Common myeloid progenitor, CD34-positive (primary cell): Measurements from ENCODE around the gene CCNH.

ENCODE experiments used
- CTCF ChIA-PET: fragments of 350-600 bp; sonication (Branson Sonifier 250); formaldehyde crosslinking; loops from one replicate; lab custom pipeline; 2021; ENCODE audit warnings: antibody characterized with exemption; lab: Charles Lee
- POLR2A ChIA-PET: fragments of 350-600 bp; sonication (Branson Sonifier 250); formaldehyde crosslinking; loops from one replicate; lab custom pipeline; 2021; ENCODE audit warnings: antibody characterized with exemption; lab: Charles Lee
- DNase-seq, 3 donors: peaks; one replicate each; pipeline versions ENCODE4 v3.0.0 to v3.0.0-alpha.2; 2013
- H3K27ac ChIP-seq, 2 experiments: 1 replicate in 1 of 2; 2 replicates in 1 of 2; pipeline ENCODE4 v1.7.0; 2013; ENCODE audit warnings: inconsistent platforms in 2 of 2, low read length in 2 of 2, mild to moderate bottlenecking in 2 of 2, low read depth in 1 of 2, moderate library complexity in 1 of 2; ENCODE audit not compliant: severe bottlenecking in 2 of 2, insufficient read depth in 1 of 2, poor library complexity in 1 of 2
- H3K27me3 ChIP-seq, 5 experiments: replicated peaks in 2 of 5; 1 replicate in 3 of 5; 2 replicates in 2 of 5; pipeline versions ENCODE4 v1.6.1 to v1.7.0; 2013; ENCODE audit warnings: low read length in 4 of 5, mild to moderate bottlenecking in 2 of 5, moderate library complexity in 2 of 5, inconsistent platforms in 1 of 5; ENCODE audit not compliant: insufficient read depth in 5 of 5, control insufficient read depth in 4 of 5
- H3K36me3 ChIP-seq, 4 experiments: 1 replicate in 2 of 4; 2 replicates in 2 of 4; pipeline versions ENCODE4 v1.6.1 to v1.7.0; 2013; ENCODE audit warnings: low read length in 3 of 4, control low read depth in 1 of 4, mild to moderate bottlenecking in 1 of 4; ENCODE audit not compliant: control insufficient read depth in 4 of 4, insufficient read depth in 4 of 4
- H3K4me1 ChIP-seq, 4 experiments: 1 replicate in 3 of 4; 2 replicates in 1 of 4; pipeline versions ENCODE4 v1.6.1 to v1.7.1; 2013; ENCODE audit warnings: low read length in 3 of 4, mild to moderate bottlenecking in 3 of 4, control low read depth in 1 of 4, inconsistent platforms in 1 of 4, moderate library complexity in 1 of 4; ENCODE audit not compliant: control insufficient read depth in 4 of 4, insufficient read depth in 4 of 4; ENCODE audit errors: control extremely low read depth in 1 of 4
- H3K4me3 ChIP-seq, 7 experiments: 1 replicate in 4 of 7; 2 replicates in 3 of 7; pipeline versions ENCODE4 v1.5.1 to v1.7.0; 2013; ENCODE audit warnings: mild to moderate bottlenecking in 7 of 7, low read length in 6 of 7, moderate library complexity in 6 of 7, inconsistent platforms in 2 of 7, low read depth in 2 of 7, control low read depth in 1 of 7; ENCODE audit not compliant: insufficient read depth in 4 of 7, control insufficient read depth in 1 of 7; ENCODE audit errors: extremely low read depth in 1 of 7
- H3K9me3 ChIP-seq, 5 experiments: 1 replicate in 4 of 5; 2 replicates in 1 of 5; pipeline versions ENCODE4 v1.6.1 to v1.7.1; 2013; ENCODE audit warnings: low read length in 4 of 5, mild to moderate bottlenecking in 2 of 5, inconsistent platforms in 1 of 5, low read depth in 1 of 5, moderate library complexity in 1 of 5; ENCODE audit not compliant: control insufficient read depth in 4 of 5, insufficient read depth in 2 of 5; ENCODE audit errors: control extremely low read depth in 1 of 5
- WGBS: methylation state at CpG from one replicate; pipeline ENCODE4 v1.1.5; 2013; ENCODE audit not compliant: insufficient coverage; 5-methylcytosine and 5-hydroxymethylcytosine counted together

Gene CCNH

DNA sequence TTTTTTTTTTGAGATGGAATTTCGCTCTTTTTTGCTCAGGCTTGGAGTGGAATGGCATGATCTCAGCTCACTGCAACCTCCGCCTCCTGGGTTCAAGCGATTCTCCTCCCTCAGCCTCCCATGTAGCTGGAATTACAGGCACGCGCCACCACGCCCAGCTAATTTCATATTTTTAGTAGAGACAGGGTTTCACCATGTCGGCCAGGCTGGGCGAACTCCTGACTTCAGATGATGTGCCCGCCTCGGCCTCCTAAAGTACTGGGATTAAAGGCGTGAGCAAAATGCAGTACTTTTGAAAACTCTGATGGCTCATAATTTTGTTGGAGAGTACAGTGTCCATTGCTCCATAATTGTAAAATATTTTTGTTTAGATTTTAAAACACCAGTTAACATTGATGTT is 52.6 kb downstream of the CCNH start:
- CTCF ChIA-PET: interaction anchor here (0.7 kb wide), 1 partner anchor 9 kb away, joined by 3 read pairs; no protein-coding TSS in a partner anchor

DNA sequence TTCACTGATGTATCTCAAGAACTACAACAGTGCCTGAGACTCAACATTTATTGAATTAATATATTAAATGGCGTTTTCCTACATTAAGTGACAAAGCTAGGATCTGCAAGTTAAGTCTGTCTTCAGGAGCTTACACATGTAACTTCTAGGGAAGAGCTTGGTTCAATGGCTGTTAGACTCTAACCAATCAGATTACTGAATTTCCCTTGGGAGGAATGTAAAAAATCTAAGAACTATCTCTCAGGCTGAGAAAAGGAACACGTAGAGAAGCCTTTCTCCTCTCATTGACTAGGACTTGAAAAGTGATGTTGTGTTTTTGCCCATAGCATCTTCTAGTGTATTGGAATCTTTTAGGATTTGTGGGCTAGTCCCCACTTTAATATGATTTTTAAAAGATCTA is 53.6 kb downstream of the CCNH start:
- no peak for DNase-seq
- Histone ChIP-seq H3K9me3 (peaks cover 0 to 3% (median 1%) of the 10 kb centered on the region in 5 experiments), H3K4me3 (no peak overlapping the region), H3K4me1 (no peaks in the 10 kb centered on the region), H3K36me3 (peaks cover 20 to 34% (median 25%) of the 10 kb centered on the region in 4 experiments), H3K27me3 (no peaks in the 10 kb centered on the region), H3K27ac (no peak overlapping the region)
- CTCF ChIA-PET: no interaction called here
- WGBS: no CpG with 5 or more reads among the region's 2 CpGs
- POLR2A ChIA-PET: no interaction called here

More for the DNA sequence above, 52.6 kb downstream of the CCNH start:
- H3K4me1 ChIP-seq: no peaks in the 10 kb centered on the region
- H3K9me3 ChIP-seq: peaks cover 0 to 3% (median under 1%) of the 10 kb centered on the region in 5 experiments
- H3K4me3 ChIP-seq: no peak overlapping the region
- H3K27me3 ChIP-seq: no peaks in the 10 kb centered on the region
- no peak for DNase-seq
- POLR2A ChIA-PET: no interaction called here
- peaks cover 16 to 31% (median 20%) of the 10 kb centered on the region in 4 experiments for H3K36me3 ChIP-seq
- WGBS: 100% methylated on average over 10 of the region's 11 CpGs
- H3K27ac ChIP-seq: no peak overlapping the region

DNA sequence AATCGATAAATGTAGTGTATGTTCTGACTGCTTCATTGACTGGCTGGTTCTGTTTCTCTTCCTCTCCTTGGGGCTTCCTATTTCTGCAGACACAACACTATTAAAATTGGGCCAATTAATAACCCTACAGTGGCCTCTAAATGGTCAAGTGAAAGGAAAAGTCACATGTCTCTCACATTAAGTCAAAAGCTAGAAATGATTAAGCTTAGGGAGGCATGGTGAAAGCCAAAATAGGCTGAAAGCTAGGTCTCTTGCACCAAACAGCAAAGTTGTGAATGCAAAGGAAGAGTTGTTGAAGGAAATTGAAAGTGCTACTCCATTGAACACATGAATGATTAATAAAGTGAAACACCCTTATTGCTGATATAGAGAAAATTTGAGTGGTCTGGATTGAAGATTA is 58.2 kb downstream of the CCNH start:
- ChIA-PET CTCF (no interaction called here), POLR2A (no interaction called here)
- H3K4me3 ChIP-seq: no peak overlapping the region
- H3K27me3 ChIP-seq: no peaks in the 10 kb centered on the region
- H3K4me1 ChIP-seq: peaks cover 0 to 2% (median 0%) of the 10 kb centered on the region in 4 experiments
- H3K9me3 ChIP-seq: peaks cover 0 to 3% (median 1%) of the 10 kb centered on the region in 5 experiments
- WGBS: no CpG with 5 or more reads among the region's 1 CpG
- H3K36me3 ChIP-seq: peaks cover 20 to 40% (median 28%) of the 10 kb centered on the region in 4 experiments
- DNase-seq: no peak
- H3K27ac ChIP-seq: no peak overlapping the region

DNA sequence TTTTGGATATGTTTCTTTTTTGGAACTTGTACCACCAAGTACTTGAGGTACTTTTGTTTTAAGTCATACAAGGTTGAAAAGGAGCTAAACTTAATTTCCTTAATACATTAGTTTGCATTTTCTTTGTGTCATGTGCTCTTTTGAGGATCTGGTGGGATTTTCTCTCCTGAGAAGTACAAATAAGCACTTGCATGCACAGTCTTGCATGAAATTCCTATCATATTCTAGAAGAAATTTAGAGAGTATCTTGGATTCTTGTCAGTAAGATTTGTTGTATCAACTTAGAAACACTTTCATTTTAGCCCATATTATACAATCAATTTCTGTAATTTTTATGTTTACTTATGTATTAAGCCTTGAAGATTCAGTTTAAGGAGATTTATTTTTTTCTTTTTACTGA is 64.9 kb downstream of the CCNH start:
- no peak for DNase-seq
- Histone ChIP-seq H3K4me3 (no peak overlapping the region), H3K27me3 (no peaks in the 10 kb centered on the region), H3K27ac (no peak overlapping the region), H3K9me3 (no peaks in the 10 kb centered on the region), H3K4me1 (peaks cover 0 to 6% (median 0%) of the 10 kb centered on the region in 4 experiments), H3K36me3 (peaks cover 0 to 18% (median 12%) of the 10 kb centered on the region in 4 experiments)
- CTCF ChIA-PET: interaction anchor here (1.1 kb wide), 1 partner anchor 32 kb away, joined by 3 read pairs; no protein-coding TSS in a partner anchor
- POLR2A ChIA-PET: no interaction called here

DNA sequence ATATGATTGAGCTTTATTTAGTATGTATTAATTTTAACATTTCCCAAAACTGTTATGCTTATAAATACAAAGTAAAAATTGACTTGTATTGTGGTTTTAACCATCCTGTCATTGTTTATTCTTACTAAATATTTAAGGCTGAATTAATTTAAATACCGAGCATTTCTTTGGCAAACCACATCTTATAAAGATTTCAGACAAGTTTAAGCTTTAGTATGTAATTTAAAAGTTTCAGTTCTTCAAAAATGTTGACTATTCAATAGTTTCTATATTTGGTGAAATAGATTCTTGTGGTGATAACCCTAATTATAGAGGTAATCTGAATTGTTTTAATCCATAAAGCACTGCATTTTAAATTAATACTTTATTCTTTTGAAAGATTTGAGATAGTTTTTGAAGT is 65.5 kb downstream of the CCNH start:
- H3K4me3 ChIP-seq: no peak overlapping the region
- peaks cover 0 to 6% (median 0%) of the 10 kb centered on the region in 4 experiments for H3K4me1 ChIP-seq
- DNase-seq: no peak
- peaks cover under 1 to 22% (median 15%) of the 10 kb centered on the region in 4 experiments for H3K36me3 ChIP-seq
- H3K27ac ChIP-seq: no peak overlapping the region
- WGBS: no CpG with 5 or more reads among the region's 1 CpG
- H3K27me3 ChIP-seq: no peaks in the 10 kb centered on the region
- ChIA-PET CTCF (interaction anchor here (1.1 kb wide), 1 partner anchor 33 kb away, joined by 3 read pairs; no protein-coding TSS in a partner anchor), POLR2A (no interaction called here)
- H3K9me3 ChIP-seq: no peaks in the 10 kb centered on the region
